ENCODE data around the gene SDK2.

- TF ChIP-seq CTCF (IDR thresholded peaks at IDR 0.05) (no peak), POLR2A (IDR thresholded peaks at IDR 0.05) (no peak), EP300 (IDR thresholded peaks at IDR 0.05) (no peak)
These were observed 81.3 kb downstream of the SDK2 start for GRCh38 chr17:73562896-73563295.

All from ovary (tissue), 3 donors.